GM19193 (cell line): ENCODE measurements around the gene PLXNA4.

Experiments used
- POLR2A ChIP-seq: IDR thresholded peaks from 4 replicates; pipeline ENCODE4 v1.6.1; 2011; ENCODE audit not compliant: insufficient read depth, insufficient read length; ENCODE audit errors: extremely low read depth

The PLXNA4 gene

DNA sequence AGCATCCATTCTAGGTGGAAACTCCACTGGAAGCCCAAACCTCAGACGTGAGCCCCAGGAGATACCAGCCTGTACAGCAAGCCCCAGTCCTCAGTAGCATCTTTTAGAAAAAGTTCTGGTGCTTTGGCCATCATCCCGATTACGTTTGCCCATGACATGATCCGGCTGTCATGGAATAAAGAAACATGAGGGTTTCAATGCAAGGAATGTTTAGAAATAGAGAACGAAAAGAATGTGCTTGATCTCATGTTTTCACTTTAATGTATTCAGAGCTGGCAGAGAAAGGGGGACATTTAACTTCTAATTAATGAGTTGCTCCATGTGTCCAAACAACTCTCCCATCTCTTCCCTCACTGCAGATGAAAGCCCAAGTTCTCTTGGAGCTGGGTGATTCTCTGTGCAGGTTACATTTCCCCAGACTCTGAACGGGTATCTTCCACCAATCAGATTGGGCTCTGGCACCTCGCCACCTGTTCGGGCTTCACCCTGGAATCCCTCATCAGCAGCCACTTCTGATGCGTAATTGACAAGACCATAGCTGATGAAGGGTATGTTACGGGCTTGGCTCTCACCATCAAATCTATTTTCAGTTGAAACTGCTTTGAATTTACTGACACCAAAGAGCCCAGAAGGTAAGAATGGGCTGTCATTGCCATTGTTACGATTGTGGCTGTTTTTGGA, 165.3 kb downstream of the PLXNA4 start:
- TF ChIP-seq POLR2A: no peak

- TF ChIP-seq POLR2A: no peak
Observed at GRCh38 chr7:132410385-132410784, 165.9 kb downstream of the PLXNA4 start.

DNA sequence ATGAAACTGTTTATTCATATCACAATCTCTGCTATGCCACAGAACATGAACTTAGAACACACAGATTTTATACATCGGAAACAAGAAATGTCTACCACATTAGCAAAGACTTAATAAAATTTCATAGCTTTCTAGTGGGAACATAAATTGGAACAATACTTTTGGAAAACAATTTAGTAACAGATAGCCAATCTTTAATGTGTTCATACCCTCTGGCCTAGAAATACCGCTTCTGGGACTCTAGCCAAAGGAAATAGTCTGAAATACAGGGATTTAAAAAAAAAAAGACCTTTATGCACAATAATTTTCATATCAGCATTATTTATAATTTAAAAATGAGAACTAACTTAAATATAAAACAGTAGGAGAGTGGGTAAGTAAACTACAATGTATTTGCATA, 168.5 kb downstream of the PLXNA4 start:
- TF ChIP-seq POLR2A: no peak

GRCh38 chr7:132406039-132406438, 170.2 kb downstream of the PLXNA4 start:
- TF ChIP-seq POLR2A: no peak

GRCh38 chr7:132404261-132404660, 172.0 kb downstream of the PLXNA4 start:
- TF ChIP-seq POLR2A: no peak

DNA sequence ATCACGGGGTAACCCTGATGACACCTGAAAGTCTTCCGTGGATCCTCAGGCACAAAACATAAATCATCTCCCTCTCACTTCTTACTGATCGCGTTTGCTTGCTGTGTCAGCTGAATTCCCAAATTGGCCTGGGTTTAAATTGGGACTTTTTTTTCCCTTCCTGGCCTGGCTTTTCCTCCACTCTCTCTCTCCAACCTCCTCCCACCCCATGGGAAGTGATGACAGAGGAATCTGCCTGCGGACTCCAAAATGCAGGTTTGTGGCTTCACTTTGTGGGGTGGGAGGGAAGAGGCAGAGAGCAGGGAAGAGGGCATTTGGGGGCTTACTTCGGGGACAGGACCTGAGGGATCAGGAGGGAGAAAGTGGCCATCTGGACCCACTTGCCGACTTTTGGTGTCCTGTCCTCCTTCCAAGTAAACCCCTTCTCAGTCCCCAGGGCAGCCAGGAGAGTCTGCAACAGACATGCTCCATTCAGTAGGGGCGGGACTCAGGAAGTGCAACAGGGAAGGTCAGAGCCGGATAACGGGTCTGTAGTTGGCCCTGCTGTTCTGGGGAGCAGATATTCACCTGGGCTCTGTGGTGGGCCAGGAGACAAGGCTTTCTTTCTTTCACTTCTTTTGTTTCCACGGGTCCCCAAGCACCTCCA, 172.7 kb downstream of the PLXNA4 start:
- no peak for TF ChIP-seq POLR2A

DNA sequence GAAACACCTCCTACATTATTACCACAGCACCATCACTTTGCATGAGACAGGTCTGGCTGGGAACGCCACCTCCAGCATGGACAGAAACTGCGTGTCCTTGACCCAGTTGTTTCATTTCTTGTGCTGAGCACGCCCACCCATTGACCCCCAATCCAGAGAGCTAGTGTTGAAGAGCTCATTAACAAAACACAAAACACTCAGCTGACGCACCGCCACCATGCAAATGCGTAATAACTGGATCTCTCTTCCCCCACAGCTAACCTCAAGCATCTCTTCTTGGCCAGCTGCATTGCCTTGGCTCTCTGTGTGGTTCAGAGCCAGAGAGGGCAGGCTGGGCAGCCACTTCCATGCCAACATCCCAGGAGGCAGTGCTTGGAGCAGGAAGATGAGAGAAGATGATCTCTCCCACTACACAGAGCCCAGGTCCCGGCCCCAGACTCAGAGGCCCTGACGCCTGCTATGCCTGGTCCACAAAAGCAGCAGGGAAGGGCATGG, 173.5 kb downstream of the PLXNA4 start:
- no peak for TF ChIP-seq POLR2A

DNA sequence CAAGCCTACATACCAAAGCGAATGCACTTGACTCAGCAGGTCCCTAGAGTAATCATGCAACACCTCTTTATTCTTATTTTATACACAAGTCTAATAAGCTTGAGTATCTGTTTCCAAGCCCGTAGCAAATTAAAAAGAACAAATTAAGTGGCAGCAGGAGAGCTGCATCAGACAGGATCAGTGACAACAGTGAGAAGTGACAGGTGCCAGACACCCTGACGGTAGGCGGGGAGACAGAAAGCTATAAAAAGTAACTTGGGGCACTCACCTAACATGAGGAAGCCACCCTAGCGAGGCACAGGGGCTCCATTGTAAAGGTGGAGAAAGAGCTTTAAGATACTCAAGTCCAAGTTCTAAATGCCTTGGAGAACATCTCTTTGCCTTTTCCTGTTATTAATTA, 174.2 kb downstream of the PLXNA4 start:
- no peak for TF ChIP-seq POLR2A

DNA sequence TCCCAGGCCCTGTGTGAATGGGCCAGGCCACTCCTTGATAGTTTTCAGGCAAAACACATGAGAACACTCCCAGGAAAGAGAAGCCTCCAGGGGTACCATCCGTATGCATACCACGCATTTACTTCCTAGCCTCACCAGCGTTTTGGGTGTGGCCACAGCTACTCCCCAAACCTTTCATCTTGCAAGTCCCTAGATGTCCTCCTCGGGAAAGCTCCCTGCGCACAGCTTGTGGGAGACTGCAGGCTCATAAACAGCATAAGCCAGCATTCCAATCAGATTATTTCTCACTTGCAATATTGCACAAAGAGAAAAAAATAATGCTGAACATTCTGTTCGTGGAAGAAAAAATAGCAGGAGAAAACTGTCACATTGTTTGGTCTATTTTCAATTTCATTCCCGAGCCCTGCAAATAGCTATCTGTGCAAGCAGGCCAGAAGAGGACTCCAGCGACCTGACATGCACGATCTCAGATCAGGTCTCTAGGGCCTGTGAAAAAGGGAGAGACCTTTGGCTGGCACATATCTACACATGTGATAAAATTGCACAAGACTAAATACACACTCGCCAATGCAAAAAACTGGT, 175.6 kb downstream of the PLXNA4 start:
- no peak for TF ChIP-seq POLR2A

DNA sequence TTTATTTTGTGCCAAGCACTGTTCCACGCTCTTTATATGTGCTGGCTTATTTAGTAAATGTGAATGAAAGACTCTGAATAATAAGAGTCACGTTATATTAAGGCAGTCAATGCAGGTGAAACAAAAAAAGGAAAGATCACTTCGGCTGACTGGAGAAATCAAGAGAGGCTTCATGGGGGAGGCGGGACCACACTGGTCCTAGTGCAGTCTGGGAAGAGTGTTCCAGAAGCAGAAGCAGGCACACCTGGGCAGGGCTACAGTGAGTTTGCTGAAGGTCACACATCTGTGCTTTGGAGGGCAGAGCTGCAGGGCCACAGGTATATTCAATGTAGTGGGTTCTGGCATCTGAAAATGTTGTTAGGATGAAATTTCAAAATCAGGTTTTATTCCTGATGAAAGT, 176.9 kb downstream of the PLXNA4 start:
- no peak for TF ChIP-seq POLR2A

DNA sequence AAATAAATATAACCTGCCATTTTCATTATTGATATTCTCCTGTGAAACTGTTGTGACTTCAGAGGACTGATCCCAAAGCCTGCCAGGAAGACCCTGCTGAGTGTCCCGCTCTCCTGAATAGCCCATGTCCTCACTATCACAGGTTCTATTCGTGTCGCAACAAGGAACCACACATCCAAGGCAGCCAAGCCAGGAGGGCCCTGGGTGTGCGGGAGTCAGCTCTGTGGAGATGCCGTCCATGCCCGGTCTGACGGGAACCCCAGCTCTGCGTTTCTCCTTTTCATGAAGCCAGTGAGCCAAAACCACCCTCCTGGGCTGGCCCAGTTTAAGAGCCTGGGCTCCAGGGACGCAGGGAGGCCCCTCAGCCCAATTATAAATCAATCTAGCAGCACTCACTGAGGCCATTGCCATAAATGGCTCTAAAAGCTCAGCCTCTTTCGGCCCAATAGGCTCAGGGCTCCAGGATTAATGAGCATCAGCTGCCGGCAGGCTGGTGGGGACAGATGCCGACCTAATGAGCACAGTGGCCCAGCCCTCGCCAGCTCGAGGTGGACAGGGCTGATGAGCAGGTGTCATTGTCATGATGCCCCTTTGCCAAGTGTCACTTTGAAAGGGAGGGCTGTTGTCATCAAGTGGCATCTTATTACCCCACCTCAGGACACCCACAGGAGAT, 177.9 kb downstream of the PLXNA4 start:
- TF ChIP-seq POLR2A: no peak

GRCh38 chr7:132397070-132397469, 179.2 kb downstream of the PLXNA4 start:
- no peak for TF ChIP-seq POLR2A

DNA sequence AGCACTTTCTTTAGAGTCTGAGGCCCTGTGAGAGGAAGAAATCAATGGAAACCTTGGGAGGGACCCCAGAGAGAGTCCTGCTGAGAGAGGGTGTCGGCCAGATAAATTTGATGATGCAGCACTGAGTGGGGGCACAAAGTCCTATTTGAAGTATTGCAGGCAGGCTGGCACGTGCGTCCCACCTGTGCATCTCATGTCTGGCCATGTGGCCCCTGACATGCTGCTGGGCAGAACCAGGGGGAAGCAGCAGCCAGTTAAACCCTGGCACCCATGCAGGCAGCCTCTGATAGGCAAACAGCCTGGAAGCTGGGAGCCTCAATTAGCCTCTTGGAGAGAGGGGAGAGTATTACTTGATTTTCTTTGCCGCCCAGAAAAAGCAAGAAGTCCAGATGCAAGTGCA, 180.9 kb downstream of the PLXNA4 start:
- no peak for TF ChIP-seq POLR2A

DNA sequence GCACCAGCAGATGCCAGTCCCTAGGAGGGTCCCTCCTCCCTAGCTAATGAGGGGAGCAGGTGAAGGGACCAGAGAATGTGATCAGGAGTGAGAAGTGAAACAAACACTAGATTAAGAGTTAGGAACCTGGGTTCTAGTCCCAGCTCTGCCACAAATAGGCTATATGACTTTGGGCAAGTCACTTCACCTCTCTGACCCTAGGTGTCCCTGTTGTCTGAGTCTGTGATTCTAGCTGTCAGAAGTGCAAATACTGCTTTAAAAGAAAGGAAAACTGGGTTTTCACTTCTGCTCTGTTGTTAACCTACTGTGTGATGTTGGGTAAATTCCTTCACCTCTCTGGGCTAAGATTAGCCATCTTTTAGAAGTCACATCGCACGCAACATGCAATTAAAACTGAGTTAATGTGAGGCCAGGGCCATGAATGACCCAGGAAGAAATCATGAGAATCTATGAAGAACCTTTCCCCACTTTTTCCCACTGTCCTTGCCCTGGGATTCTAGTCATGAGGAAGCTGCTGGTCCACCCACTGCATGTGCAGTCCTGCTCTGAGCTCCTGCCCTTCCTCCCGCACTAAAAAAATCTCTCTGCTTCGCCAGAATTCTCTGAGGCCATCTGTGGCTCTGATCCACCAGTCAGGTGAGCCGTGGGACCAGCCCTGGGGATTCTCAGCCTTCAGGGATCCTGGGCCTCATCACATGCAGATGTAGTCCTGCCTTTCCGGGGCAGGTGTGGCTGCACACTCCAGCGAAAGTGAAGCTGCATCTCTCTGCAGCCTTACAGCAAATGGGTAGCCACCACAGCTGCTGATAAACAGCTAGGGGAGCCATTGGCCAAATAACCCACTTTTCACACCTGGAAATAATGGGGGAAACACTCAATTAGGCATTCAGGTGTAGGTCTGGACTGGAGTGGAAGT, 181.7 kb downstream of the PLXNA4 start:
- TF ChIP-seq POLR2A: no peak

- TF ChIP-seq POLR2A: no peak
Observed at GRCh38 chr7:132393789-132394261, 182.4 kb downstream of the PLXNA4 start.

DNA sequence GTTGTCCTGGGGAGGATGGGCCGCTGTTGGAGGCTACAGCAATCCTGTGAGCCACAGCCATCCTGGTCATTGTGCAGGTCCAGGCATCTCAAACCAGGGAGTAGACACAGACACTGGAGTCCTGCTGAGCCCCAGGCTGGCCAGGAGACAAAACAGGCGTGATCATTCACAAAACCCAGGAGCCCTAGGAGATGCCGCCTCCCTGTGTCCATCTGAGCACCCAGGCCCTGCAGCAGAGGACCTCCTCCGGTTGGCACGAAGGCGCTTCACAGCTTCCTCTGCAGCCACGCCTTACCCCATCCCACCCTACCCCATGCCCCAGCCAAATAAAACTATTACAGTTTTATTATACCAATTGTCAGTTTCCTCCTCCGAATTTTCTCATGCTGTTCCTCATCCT, 183.6 kb downstream of the PLXNA4 start:
- no peak for TF ChIP-seq POLR2A
